ENCODE data around the gene CBR1.
A peak's percentile ranks its signal among the peaks of the same experiment; 100 is the strongest.
"Not testable (repeated sequence)": the region's sequence is repeated elsewhere in the genome, so short reads cannot be mapped to it uniquely, and the experiment has no call there.

The CBR1 gene

GRCh38 chr21:36099000-36099399, 29.2 kb downstream of the CBR1 start:
- no peak for TF ChIP-seq CTCF (IDR thresholded peaks at IDR 0.05; ENCODE audit: extremely low read depth, insufficient read depth, missing control alignments)
- in situ Hi-C loops (cut with MboI; ENCODE audit: low pct_unique_long_range_greater_than_20kb, low sequenced_read_pairs, unreplicated experiment), result no loop called here

GRCh38 chr21:36099695-36100211, 29.9 kb downstream of the CBR1 start:
- in situ Hi-C loops (cut with MboI; ENCODE audit: low pct_unique_long_range_greater_than_20kb, low sequenced_read_pairs, unreplicated experiment); DNase-seq (ENCODE audit: low spot score): not testable (repeated sequence)

More at GRCh38 chr21:36099000-36099399, 29.2 kb downstream of the CBR1 start:
- DNase-seq (ENCODE audit: low spot score), result no peak

- in situ Hi-C loops (cut with MboI; ENCODE audit: low pct_unique_long_range_greater_than_20kb, low sequenced_read_pairs, unreplicated experiment), result no loop called here
- TF ChIP-seq CTCF (IDR thresholded peaks at IDR 0.05; ENCODE audit: extremely low read depth, insufficient read depth, missing control alignments), result no peak
- no peak for DNase-seq (ENCODE audit: low spot score)
Observed at GRCh38 chr21:36100971-36101641, 31.3 kb downstream of the CBR1 start.

- DNase-seq (ENCODE audit: low spot score), result no peak
- no peak for TF ChIP-seq CTCF (IDR thresholded peaks at IDR 0.05; ENCODE audit: extremely low read depth, insufficient read depth, missing control alignments)
- in situ Hi-C loops (cut with MboI; ENCODE audit: low pct_unique_long_range_greater_than_20kb, low sequenced_read_pairs, unreplicated experiment), result no loop called here
Observed at GRCh38 chr21:36103434-36103833, 33.6 kb downstream of the CBR1 start.

- TF ChIP-seq CTCF (IDR thresholded peaks at IDR 0.05; ENCODE audit: extremely low read depth, insufficient read depth, missing control alignments), result peak; percentile 31
- in situ Hi-C loops (cut with MboI; ENCODE audit: low pct_unique_long_range_greater_than_20kb, low sequenced_read_pairs, unreplicated experiment), result no loop called here
- DNase-seq (ENCODE audit: low spot score), result no peak
Observed at GRCh38 chr21:36104317-36105300, 34.8 kb downstream of the CBR1 start.

GRCh38 chr21:36105327-36105842, 35.6 kb downstream of the CBR1 start:
- TF ChIP-seq CTCF (IDR thresholded peaks at IDR 0.05; ENCODE audit: extremely low read depth, insufficient read depth, missing control alignments), result no peak
- in situ Hi-C loops (cut with MboI; ENCODE audit: low pct_unique_long_range_greater_than_20kb, low sequenced_read_pairs, unreplicated experiment), result no loop called here
- DNase-seq (ENCODE audit: low spot score), result no peak

Measured in GM13977 (cell line).